Mononuclear cell (primary cell): ENCODE data around the gene BLCAP. TPM values are rescaled to one million over a fixed set of nuclear protein-coding genes. Genes with fewer than 3 reads are reported as not detected.

Experiments used
- H3K27me3 ChIP-seq: 2 replicates; pipeline ENCODE4 v1.6.0; 2011; ENCODE audit warnings: low read length, control low read depth; ENCODE audit not compliant: insufficient read depth
- H3K4me1 ChIP-seq: 2 replicates; pipeline ENCODE4 v1.5.1; 2011; ENCODE audit warnings: mild to moderate bottlenecking, low read length, control low read depth; ENCODE audit not compliant: insufficient read depth
- H3K4me3 ChIP-seq: 2 replicates; pipeline ENCODE4 v1.5.1; 2011; ENCODE audit warnings: mild to moderate bottlenecking, low read length, moderate library complexity
- H3K9me3 ChIP-seq: 2 replicates; pipeline ENCODE4 v1.5.1; 2011; ENCODE audit warnings: low read depth, mild to moderate bottlenecking, control low read depth, low read length
- total RNA-seq: library from RNA; depleted of rRNA; stranded (reverse); fragments of >200 nt; gene quantifications from one replicate; pipeline ENCODE4 v1.2.3, GENCODE V29; 2012

BLCAP gene
- total RNA-seq, 1 donor: 26.7 TPM

DNA sequence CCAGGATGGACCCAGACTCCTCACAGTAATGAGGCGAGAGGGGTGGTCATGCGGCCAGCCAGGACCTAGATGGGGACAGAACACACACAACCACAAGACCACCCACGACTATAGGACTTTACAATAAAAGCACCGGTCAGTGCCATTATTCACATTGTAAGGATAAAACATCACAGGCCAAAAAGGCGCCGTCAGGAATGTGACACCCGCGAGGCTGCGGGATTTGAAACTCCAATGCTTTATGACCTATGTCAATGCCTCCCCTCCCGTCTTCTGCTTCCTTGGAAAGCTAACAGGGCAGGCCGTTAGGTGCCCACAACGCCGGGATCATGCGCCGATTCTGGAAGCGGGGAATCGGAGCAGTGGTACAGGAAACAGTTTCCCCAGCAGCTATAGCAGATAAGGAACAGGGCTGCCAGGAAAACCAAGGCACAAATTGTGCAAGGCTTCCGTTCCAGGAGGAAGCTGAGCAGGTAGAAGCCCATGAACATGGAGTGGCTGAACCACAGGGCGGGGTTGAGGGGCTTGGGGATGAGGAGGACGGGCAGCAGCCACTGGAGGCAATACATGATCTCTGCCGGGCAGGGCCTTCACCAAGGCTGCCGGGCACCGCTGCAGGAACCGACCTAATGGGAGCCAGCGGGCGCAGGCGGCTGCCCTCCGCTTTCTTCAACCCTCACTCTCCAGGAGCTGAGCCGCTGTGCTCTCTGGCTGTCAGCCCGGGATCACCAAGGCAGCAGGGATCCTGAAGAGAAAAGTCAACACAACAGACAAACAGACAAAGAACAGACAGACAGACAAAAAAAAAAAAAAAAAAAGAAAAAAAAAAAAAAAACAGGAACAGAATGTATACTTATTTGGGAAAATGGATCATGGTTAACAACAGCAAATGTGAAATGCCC, 8.8 kb downstream of the BLCAP start:
- no peak overlapping the region for H3K4me3 ChIP-seq

GRCh38 chr20:37518059-37518458, 9.6 kb downstream of the BLCAP start:
- Histone ChIP-seq H3K9me3 (no peaks in the 10 kb centered on the region), H3K27me3 (no peaks in the 10 kb centered on the region), H3K4me1 (peaks cover 10% of the 10 kb centered on the region), H3K4me3 (no peak overlapping the region)

More for the DNA sequence above, 8.8 kb downstream of the BLCAP start:
- H3K4me1 ChIP-seq: peaks cover 11% of the 10 kb centered on the region
- no peaks in the 10 kb centered on the region for H3K27me3 ChIP-seq
- H3K9me3 ChIP-seq: no peaks in the 10 kb centered on the region

DNA sequence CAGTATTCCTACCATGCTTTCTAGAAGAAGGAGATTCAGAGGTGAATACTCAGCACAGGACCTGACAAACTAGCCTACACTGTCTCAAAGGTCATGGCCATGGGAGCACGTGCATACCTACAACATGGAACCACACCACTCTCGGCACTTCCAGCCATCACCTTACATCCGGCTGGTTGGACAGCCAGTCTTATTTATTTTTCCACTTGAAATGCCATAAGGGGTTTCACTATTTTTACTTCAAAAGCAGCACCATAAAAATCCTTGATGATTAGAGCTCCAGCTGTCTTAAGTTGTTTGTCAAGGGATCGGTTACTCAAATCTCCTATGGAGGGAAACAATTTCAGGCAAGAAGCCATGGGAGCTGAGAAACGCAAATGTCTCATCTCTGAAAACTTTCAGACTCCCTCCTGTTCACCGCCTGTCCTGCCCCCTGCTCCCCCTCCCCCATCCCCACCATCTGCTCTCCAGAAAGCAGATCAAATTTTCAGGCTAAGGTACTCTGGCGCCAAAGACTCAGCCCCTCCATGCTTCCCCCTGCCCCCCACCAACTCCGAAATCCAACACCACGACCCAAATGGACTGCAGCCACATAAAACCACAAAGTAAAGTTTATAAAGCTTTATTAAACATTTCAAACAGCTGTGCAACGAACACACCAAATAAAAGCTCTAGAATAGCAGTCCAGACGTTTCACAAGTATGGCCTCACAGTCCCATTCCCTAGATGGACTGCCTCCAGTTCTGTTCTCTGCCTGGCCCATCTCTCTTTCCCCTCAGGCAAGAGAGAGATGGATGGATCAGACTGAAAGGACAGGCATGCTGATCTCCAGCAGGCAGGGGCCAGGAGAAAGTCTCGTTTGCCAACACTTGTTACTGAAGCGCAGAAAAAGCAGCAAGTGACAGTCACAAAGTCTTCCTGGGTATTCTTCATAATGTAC, 10.6 kb downstream of the BLCAP start:
- Histone ChIP-seq H3K27me3 (no peaks in the 10 kb centered on the region), H3K4me1 (peaks cover 7% of the 10 kb centered on the region), H3K9me3 (no peaks in the 10 kb centered on the region), H3K4me3 (no peak overlapping the region)

DNA sequence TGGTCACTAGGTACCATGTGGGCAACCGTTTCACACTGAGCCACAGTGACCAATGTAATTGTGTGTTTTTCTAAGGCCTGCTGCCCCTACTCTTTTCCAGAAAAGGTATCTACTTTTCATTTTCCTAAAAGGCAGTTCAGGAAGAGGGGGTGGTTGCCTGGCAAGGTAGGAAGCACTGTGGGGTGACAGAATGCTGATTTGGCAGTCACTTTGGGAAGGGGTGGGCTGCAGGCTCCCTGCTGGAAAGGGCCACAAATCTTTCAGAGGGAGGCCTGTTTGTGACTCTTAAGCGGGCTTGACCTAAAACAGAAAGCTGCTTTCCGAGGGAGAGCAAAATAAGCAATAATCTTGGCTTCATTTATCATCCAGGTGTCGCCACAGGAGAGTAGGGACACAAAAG, 11.8 kb downstream of the BLCAP start:
- H3K4me3 ChIP-seq: no peak overlapping the region
- H3K9me3 ChIP-seq: no peaks in the 10 kb centered on the region
- no peaks in the 10 kb centered on the region for H3K27me3 ChIP-seq
- no peaks in the 10 kb centered on the region for H3K4me1 ChIP-seq

DNA sequence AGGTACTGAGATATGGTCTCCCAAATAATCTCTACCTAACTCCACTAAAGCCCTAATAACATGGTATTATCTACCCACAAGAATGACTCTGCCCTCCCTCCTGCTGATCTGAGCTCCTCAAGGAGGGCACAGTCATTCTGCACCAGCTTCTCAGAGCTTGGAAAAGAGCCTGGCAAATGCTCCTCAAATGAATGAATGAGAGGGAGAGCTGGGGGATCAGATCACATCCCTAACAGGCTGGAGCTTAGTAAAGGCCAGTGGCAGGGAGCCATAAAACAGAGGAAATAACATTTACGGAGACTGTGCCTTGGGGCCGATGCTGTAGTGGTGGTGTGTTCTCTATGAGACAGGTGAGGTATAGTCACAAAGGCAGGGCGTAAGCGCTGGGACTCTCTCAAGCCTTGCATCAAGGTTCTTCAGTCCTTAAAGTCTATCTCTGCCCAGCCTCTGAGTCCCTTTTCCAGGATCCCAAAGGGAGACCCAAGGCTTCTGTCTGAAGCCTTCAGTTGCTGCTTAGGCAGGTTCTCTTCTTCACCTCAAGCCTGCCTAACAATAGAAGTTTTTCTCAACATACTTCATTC, 13.8 kb downstream of the BLCAP start:
- Histone ChIP-seq H3K4me1 (no peaks in the 10 kb centered on the region), H3K4me3 (no peak overlapping the region), H3K9me3 (no peaks in the 10 kb centered on the region), H3K27me3 (no peaks in the 10 kb centered on the region)

DNA sequence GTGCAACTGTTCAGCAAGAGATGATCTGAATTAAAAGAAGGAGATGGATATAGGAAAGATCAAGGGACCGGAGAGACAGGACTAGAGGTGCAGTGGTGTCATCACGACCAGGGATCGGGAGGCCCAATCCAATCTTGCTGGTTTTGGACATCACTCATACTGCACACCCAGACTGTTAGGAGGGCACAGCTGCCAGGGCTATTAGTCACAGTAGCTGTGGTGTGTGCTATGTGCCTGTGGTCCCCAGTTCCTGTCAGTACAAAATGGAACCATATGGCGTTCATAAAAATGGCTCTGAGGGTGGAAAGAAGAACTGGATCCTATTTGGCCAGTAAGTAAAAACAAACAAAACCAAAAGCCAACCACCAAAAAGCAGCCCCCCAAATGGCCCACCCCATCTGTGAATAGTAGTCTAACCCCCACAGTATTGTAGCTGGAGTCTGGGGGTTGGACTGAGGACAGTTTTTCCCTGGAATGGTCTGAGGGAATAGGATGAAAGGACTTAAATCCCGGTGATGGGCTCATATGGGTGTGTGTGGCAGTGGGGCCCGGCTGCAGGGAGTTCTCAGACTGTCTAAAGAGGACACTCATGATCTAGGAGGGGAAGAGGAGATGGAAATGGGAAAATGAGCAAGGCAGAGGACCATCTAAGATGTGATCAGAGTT, 15.9 kb downstream of the BLCAP start:
- H3K4me3 ChIP-seq: no peak overlapping the region
- H3K4me1 ChIP-seq: peaks cover 8% of the 10 kb centered on the region
- H3K9me3 ChIP-seq: no peaks in the 10 kb centered on the region
- H3K27me3 ChIP-seq: no peaks in the 10 kb centered on the region

GRCh38 chr20:37510226-37510625, 17.4 kb downstream of the BLCAP start:
- Histone ChIP-seq H3K9me3 (no peaks in the 10 kb centered on the region), H3K4me3 (no peak overlapping the region), H3K27me3 (no peaks in the 10 kb centered on the region), H3K4me1 (peaks cover 8% of the 10 kb centered on the region)

DNA sequence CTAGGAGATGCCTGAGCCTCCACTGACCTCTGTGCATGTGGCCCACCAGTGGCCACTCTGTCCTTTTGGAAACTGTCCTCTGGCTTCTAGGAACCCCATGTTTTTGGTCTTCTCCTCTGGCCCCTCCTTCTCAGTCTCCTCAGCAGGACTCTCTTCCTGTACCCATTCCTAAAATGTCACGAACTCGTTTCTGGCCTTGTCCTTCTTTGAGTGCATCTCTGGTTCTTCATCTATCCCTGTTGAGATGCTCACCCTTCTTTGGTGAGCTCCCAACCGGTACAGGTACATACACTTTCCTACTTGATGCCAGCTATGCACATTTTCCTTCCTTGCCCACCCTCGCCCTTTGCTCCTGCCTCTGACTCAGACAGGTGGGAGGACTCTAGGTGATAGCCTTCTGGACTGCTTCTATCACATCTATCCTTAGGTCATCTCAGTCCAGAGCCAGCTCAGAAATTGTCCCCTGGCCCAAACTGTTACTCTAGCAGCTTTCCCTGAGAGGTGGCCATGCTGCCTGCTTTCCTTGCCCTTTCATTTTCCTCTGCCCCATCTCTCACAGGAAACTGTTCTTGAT, 21.4 kb downstream of the BLCAP start:
- no peaks in the 10 kb centered on the region for H3K9me3 ChIP-seq
- H3K27me3 ChIP-seq: no peaks in the 10 kb centered on the region
- peaks cover 8% of the 10 kb centered on the region for H3K4me1 ChIP-seq
- no peak overlapping the region for H3K4me3 ChIP-seq

- Histone ChIP-seq H3K27me3 (no peaks in the 10 kb centered on the region), H3K9me3 (no peaks in the 10 kb centered on the region), H3K4me1 (peaks cover 8% of the 10 kb centered on the region), H3K4me3 (no peak overlapping the region)
Measured at GRCh38 chr20:37505263-37506151, 22.2 kb downstream of the BLCAP start.

DNA sequence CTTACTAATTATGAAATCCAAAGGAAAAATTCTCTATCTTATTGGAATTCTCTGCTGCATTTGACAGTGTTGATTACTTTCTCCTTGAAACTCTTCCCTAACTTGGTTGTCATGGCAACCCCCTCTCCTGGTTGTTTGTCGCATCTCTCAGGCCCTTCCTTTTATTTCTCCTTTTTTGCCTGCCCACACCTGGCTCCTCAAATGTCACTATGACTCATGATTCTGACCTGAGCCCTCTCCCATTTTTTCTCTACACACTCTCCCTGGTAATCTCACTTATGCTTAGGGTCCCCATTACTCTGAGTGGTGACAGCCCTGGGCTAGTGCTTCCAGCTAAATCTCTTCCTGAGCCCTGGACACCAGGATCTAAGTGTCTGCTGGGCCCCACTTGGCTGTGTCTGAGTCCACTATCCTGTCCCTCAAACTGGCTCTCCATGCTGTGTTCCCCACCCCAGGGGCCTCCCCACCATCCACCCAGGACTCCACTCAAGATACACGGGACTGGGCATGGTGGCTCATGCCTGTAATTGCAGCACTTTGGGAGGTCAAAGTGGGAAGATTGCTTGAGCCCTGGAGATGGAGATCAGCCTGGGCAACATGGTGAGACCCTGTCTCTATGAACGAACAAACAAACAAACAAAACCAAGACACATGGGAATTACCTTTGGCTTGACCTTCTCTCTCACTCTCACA, 23.1 kb downstream of the BLCAP start:
- Histone ChIP-seq H3K9me3 (no peaks in the 10 kb centered on the region), H3K27me3 (no peaks in the 10 kb centered on the region), H3K4me1 (peaks cover 8% of the 10 kb centered on the region), H3K4me3 (no peak overlapping the region)

GRCh38 chr20:37503256-37503927, 24.3 kb downstream of the BLCAP start:
- H3K9me3 ChIP-seq: no peaks in the 10 kb centered on the region
- peaks cover 8% of the 10 kb centered on the region for H3K4me1 ChIP-seq
- H3K4me3 ChIP-seq: no peak overlapping the region
- no peaks in the 10 kb centered on the region for H3K27me3 ChIP-seq

DNA sequence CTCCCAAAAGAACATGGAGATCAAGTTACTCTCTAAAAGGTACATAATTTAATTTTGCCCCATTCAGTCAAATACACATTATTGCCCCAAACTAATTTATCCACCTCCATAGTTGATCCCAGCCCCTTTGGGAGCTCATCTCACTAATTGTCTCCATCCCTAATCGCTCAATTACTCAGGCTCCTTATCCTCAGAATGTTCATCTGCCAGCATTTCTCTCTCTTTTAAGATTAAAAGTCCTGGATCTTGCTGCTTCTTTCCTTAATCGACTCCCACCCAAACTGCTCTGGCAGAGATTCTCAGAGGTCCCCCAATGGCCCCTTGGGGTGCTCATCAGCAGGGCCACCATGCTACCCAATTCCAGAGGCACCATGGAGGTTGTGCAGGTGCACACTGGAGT, 25.0 kb downstream of the BLCAP start:
- Histone ChIP-seq H3K4me1 (peaks cover 8% of the 10 kb centered on the region), H3K4me3 (no peak overlapping the region), H3K27me3 (no peaks in the 10 kb centered on the region)

GRCh38 chr20:37501940-37502339, 25.7 kb downstream of the BLCAP start:
- Histone ChIP-seq H3K9me3 (no peaks in the 10 kb centered on the region), H3K4me3 (no peak overlapping the region), H3K27me3 (no peaks in the 10 kb centered on the region), H3K4me1 (peaks cover 2% of the 10 kb centered on the region)

More for the DNA sequence above, 25.0 kb downstream of the BLCAP start:
- H3K9me3 ChIP-seq: no peaks in the 10 kb centered on the region
